GM19023 (cell line): Measurements from ENCODE around the gene HLF.

Experiments used
- ATAC-seq: cut with Tn5 transposase; IDR thresholded peaks from one replicate; pipeline ENCODE4 v1.9.1; 2021; ENCODE audit warnings: mild to moderate bottlenecking, moderate library complexity; ENCODE audit not compliant: unreplicated experiment

Gene HLF

DNA sequence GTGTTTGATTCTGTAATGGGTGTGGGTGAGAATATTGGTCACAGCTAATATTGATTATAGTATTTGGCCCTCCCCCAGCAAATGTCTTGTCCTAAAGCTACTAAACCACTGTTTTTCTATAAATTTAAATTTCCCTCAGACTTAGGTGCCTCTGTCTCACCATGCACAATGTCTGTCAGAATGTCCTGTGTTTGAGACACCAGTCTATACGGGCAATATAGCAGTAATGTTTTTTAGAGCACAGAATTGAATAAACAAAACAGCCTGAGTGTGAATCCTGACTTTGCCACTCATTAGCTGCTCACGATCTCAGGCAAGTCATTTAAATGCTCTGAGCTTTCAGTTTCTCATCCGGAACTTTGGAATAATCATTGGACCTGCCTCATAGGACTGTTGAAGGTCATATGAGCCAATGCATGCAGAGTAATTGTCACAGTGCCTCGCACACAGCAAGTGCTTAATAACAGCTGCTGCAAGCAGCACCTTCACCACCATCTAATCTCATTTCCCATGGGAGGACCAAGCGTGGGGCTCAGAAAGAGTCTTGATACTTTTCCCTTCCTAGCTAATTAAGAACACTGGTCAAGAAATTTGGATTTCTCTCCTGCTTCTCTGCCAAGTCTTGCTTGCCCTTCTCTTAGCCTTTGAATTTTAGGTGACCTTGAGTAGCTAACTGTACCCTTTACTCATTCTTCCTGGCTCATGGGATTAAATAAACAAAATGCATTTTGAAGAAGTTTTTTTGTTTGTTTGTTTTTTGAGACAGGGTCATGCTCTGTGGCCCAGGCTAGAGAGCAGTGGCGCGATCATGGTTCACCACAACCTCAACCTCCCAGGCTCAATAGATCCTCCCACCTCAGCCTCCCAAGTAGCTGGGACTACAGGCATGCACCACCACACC lies 9.8 kb downstream of the HLF start:
- no peak for ATAC-seq

DNA sequence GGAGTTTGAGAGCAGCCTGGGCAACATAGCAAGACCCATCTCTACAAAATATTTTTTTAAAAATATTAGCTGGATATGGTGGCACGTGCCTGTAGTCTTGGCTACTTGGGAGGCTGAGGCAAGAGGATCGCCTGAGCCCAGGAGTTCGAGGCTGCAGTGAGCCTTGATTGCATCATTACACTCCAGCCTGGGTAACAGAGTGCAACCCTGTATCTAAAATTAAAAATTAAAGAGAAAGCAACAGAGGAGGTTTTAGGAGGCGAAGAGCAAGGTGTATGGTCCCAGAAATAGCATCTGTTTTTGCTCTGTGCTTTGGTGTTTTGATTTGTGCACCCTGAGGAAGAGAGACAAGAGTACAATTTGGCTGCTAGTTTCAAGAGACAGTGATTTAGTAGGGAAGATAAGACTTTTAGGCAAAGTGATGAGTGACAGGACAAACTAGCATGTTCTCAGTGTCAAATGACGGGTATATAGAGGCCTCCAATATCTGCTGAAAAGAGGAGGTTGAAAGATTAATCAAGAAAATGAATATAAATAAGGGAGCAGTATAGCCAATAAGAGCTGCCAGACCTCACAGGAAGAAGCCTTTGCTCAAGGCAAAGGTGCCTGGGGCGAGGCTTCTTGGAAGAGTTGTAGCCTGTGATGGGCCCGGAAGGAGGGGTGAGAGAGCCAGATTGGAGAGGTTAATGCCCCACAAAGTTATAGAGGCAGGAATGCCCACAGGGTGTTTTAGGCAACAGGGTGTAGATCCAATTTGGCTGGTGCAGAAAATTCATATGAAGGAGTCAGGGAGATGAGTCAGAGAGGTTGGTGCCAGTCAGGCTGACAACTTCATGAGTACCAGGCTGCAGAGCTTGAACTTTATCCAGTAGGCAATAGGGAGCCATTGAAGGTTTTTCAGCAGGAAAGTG lies 11.4 kb downstream of the HLF start:
- no peak for ATAC-seq

GRCh38 chr17:55278173-55278961 lies 13.6 kb downstream of the HLF start:
- ATAC-seq, result no peak

- ATAC-seq, result no peak
These were observed 14.4 kb downstream of the HLF start for GRCh38 chr17:55279203-55279602.

DNA sequence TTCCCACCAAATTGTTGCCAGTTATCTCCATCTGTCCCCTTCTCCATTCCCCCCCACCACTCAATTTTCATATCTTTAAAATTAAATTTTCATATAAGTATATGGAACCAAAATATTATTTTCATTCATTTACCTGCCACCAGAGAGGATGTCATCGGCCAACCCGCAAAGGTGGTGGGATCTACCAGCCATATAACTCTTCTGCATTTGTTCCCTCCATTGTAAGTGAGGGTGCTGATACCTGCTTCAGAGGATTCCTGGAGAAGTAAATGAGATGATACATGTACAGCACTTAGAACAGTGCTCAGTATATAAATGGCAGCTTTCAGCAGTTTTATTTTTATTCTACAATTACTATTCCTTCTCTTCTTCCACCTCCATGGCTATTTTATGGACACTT lies 15.0 kb downstream of the HLF start:
- no peak for ATAC-seq

GRCh38 chr17:55280212-55280611 lies 15.5 kb downstream of the HLF start:
- no peak for ATAC-seq

GRCh38 chr17:55281649-55282378 lies 17.1 kb downstream of the HLF start:
- no peak for ATAC-seq

DNA sequence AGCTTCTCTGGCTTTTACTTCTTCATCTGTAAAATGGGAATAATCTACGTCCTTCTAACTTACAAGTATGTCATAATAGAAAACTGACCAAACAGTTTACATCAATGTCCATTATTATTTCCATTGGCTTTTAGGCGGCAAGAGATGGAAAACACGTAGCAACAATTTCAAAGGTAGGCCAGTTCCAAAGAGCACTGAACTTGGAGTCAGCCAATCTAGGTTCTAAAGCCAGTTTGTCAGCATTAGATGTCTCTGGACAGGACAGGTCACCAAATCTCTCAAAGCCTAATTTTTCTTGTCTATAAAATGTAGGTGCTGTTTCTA lies 17.6 kb downstream of the HLF start:
- ATAC-seq, result no peak

DNA sequence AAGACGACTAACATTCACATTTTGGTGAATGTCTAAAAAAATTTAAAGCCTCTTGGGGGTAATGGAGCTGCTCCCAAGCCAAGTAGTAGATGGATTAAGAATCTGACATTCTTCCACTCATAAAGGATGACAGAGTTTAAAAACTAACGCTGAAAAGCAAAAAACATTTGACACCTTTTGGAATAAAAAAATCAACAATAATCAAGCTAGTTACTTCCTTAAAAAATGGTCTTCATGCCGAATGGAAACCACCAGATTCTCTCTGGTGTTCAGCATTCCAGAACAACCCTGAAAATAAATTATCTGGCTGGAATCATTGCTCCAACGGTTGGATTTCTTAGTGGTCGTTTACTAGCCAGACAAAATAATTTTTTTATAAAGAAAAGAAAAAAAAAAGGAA lies 18.0 kb downstream of the HLF start:
- ATAC-seq, result no peak

GRCh38 chr17:55283256-55283965 lies 18.7 kb downstream of the HLF start:
- ATAC-seq, result no peak

DNA sequence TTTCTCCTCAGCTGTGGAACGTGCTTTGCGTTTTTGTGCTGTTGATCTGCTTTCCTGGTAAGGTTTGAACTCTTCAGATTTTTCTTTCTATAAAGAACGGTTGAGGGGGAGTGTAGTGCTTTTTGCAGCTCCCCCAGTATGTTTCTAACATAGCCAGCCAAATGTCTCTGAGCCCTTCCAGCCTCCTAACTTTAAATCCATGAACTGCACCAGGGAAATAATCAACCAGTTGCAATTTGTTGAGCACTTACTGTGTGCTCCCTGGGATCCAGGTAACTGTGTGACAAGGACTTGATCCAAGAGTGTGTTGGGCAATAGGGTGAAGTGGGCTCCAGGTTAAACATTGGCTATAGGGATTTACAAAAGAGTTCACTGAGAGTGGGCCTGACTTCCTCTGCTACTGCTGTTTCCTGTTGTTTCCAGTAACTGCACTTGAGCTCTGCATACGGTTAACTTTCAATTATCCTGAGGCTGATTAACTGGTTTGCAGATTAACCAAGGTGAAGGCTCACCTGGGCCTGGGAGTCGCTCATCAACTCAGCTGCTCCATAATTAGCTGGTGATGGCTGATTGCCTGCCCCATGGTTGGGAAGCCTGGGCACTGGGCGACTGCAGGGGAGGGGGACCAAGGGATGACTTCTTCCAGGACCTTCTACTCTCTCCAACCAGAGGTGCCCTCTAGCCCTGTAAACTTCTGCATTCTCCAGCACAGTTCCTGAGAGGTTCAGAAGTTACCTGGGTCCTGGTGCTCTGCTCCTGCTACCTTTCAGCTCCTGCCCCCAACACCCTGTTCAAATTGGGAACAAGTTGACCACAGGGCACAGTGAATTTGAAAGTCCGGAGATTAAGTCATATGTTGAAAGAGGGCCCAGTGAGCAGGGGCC lies 19.5 kb downstream of the HLF start:
- no peak for ATAC-seq

GRCh38 chr17:55284944-55285339 lies 20.2 kb downstream of the HLF start:
- ATAC-seq, result no peak

GRCh38 chr17:55285340-55286301 lies 20.9 kb downstream of the HLF start:
- no peak for ATAC-seq

DNA sequence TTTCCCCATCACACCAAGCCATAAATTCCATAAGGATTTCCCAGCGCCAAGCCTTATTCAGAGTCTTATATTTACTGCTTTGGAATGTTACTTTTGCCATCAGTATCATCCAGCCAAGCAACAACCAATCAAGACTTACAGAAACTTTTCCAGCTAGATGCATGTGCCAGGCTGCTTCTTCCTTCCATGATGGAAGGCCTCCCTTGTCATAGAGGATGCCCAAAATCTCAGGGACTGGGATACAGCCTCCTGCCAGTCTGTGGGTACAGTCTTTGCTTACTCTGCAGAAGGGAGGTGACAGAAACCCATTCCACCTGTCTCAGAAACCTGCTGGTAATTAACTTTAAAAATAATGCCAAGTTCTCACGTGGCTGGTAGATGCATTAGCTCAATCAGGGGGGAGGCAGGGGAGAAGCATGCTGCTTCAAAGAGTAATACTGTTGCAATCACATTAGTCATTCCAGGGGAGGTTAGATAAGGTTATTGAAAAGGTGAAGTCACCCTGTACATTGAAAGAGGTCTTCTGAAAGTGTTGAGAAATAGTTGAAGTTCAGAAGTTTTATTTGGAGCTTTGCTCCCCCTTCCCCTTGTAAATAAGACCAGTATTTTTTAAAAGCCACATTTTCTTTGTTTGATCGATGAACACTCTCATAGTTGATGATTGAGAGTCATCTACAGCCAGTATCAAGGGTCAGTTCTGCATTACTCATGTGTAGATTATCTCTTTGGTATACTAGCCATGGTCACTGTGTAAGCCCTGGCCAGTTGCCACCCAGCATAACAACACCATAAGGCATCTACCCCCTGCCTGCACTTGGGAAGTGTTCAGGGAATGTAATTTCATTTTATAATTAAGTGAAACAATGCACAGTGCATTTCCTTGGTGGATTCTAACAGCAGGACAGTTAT lies 22.2 kb downstream of the HLF start:
- ATAC-seq, result no peak

GRCh38 chr17:55288356-55289105 lies 23.8 kb downstream of the HLF start:
- no peak for ATAC-seq

DNA sequence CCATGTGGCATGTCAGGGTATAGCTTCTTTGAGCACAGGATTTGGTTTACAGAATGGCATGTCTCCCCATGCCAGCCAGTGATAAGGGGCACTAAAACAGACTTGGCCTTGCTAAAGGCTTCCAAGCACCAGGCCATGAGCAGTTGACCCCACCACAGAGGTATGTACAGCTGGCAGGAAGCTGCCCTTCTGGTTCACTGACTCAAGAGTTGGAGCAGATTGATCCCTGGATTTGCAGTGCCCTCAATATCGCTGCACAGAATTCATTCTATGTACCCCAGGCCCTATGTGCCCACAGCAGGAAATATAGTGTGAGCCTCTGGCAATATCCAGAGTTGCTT lies 24.3 kb downstream of the HLF start:
- ATAC-seq, result no peak
